Measurements from ENCODE around the gene ARHGAP26.

GRCh38 chr5:142826741-142827492, 56.7 kb downstream of the ARHGAP26 start:
- TF ChIP-seq CTCF (optimal IDR thresholded peaks at IDR 0.05 in 1 of 3, IDR thresholded peaks at IDR 0.05 in 1 of 3, conservative IDR thresholded peaks at IDR 0.05 in 1 of 3; ENCODE audit: extremely low read depth in 1 of 3, insufficient read depth in 2 of 3, low read length in 3 of 3) (no peak), EZH2 (IDR thresholded peaks at IDR 0.05; ENCODE audit: low read length) (no peak)

Measured in keratinocyte (primary cell).